Activated naive CD4-positive, alpha-beta T cell treated with anti-CD3 and anti-CD28 coated beads, Interleukin-2, amount 10 ng/mL, durations not matched to agents 7 days and 5 days (primary cell): ENCODE results near the gene ERMP1.
"Not testable (repeated sequence)": the region's sequence is repeated elsewhere in the genome, so short reads cannot be mapped to it uniquely, and the experiment has no call there.

Experiments
- CTCF ChIA-PET: fragments of 350-600 bp; sonication (Branson Sonifier 250); formaldehyde crosslinking; loops from one replicate; lab custom pipeline; 2021; ENCODE audit warnings: antibody characterized with exemption; lab: Charles Lee
- DNase-seq: peaks from one replicate; pipeline ENCODE4 v3.0.0-alpha.2; 2020
- H3K27ac Mint-ChIP-seq: one replicate; pipeline ENCODE4 v1.8.0; 2021; ENCODE audit warnings: mild to moderate bottlenecking, moderate library complexity, mixed read lengths
- H3K27me3 Mint-ChIP-seq: one replicate; pipeline ENCODE4 v1.8.0; 2021; ENCODE audit warnings: mild to moderate bottlenecking, mixed read lengths
- H3K36me3 Mint-ChIP-seq: one replicate; pipeline ENCODE4 v1.8.0; 2021; ENCODE audit warnings: mixed read lengths
- H3K4me1 Mint-ChIP-seq: one replicate; pipeline ENCODE4 v1.8.0; 2021; ENCODE audit warnings: mixed read lengths
- H3K4me3 Mint-ChIP-seq: one replicate; pipeline ENCODE4 v1.8.0; 2021; ENCODE audit warnings: mild to moderate bottlenecking, moderate library complexity, mixed read lengths
- H3K9me3 Mint-ChIP-seq: one replicate; pipeline ENCODE4 v1.8.0; 2021; ENCODE audit warnings: mixed read lengths

The ERMP1 gene

GRCh38 chr9:5799314-5799713, 33.6 kb downstream of the ERMP1 start:
- Mint-ChIP-seq H3K27me3 (no peaks in the 10 kb centered on the region), H3K27ac (no peak overlapping the region), H3K9me3 (no peaks in the 10 kb centered on the region), H3K36me3 (peaks cover 48% of the 10 kb centered on the region), H3K4me1 (peaks cover 9% of the 10 kb centered on the region), H3K4me3 (no peak overlapping the region)
- CTCF ChIA-PET: interaction anchor here (0.9 to 1.2 kb wide), 12 partner anchors 15 to 507 kb away, joined by 3 to 6 read pairs (median 3); partner anchors contain the start of gene ERMP1
- DNase-seq: peak; percentile 29

DNA sequence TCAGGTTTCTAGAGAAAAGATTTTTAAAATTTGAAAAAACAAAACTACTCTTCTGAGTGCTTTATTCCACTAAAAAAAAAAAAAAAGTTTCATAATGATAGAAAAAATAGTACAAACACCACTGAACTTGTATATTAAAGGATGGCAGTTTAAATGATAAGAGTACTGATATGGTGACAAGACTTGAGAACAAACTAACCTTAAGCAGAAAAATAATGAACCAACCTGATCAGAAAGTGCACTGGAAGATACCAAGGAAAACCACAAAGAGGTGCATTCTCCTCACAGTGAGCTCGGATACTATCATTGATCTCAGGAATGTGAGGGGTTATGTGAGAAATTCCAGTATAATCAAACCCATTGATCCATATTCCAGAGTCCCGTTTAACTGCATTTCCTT, 34.3 kb downstream of the ERMP1 start:
- peaks cover 52% of the 10 kb centered on the region for H3K36me3 Mint-ChIP-seq
- no peaks in the 10 kb centered on the region for H3K27me3 Mint-ChIP-seq
- no peaks in the 10 kb centered on the region for H3K9me3 Mint-ChIP-seq
- H3K4me3 Mint-ChIP-seq: no peak overlapping the region
- H3K27ac Mint-ChIP-seq: no peak overlapping the region
- H3K4me1 Mint-ChIP-seq: peaks cover 17% of the 10 kb centered on the region
- DNase-seq: no peak
- CTCF ChIA-PET: interaction anchor here (0.9 to 1.2 kb wide), 12 partner anchors 15 to 507 kb away, joined by 3 to 6 read pairs (median 3); partner anchors contain the start of gene ERMP1

GRCh38 chr9:5796298-5796697, 36.6 kb downstream of the ERMP1 start:
- Mint-ChIP-seq H3K27me3 (no peaks in the 10 kb centered on the region), H3K4me3 (no peak overlapping the region), H3K9me3 (no peaks in the 10 kb centered on the region), H3K36me3 (peaks cover 59% of the 10 kb centered on the region), H3K27ac (no peak overlapping the region), H3K4me1 (peaks cover 34% of the 10 kb centered on the region)
- CTCF ChIA-PET: interaction anchor here (1.1 kb wide), 1 partner anchor 196 kb away, joined by 3 read pairs; no protein-coding TSS in a partner anchor
- DNase-seq: no peak

- no peaks in the 10 kb centered on the region for H3K27me3 Mint-ChIP-seq
- CTCF ChIA-PET: no interaction called here
- H3K36me3 Mint-ChIP-seq: peaks cover 68% of the 10 kb centered on the region
- no peaks in the 10 kb centered on the region for H3K9me3 Mint-ChIP-seq
- peaks cover 43% of the 10 kb centered on the region for H3K4me1 Mint-ChIP-seq
- H3K27ac Mint-ChIP-seq: peak overlapping the region; percentile 16
- H3K4me3 Mint-ChIP-seq: no peak overlapping the region
- DNase-seq: no peak
Measured at GRCh38 chr9:5793812-5794211, 39.1 kb downstream of the ERMP1 start.

DNA sequence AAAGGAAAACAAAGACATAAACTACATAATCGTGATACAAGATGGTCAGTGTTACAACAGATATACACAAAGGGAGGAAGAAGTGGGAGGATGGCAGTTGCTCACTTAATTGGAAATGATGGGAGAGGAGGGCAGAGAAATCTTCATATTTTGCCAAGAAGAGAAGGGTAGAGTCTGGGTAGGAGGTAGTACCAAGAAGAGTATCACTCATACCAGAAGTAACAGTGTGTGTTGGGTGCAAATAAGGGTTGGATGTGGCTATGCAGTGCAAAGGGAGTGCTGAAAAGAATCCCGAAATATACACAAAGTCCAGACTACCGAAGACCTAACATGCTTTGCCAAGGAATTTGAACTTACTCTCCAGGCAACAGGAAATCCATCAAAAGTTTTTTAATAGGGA, 41.0 kb downstream of the ERMP1 start:
- CTCF ChIA-PET: no interaction called here
- peaks cover 76% of the 10 kb centered on the region for H3K36me3 Mint-ChIP-seq

GRCh38 chr9:5790923-5791322, 42.0 kb downstream of the ERMP1 start:
- Mint-ChIP-seq H3K27ac (no peak overlapping the region), H3K9me3 (no peaks in the 10 kb centered on the region), H3K4me1 (peaks cover 41% of the 10 kb centered on the region), H3K27me3 (no peaks in the 10 kb centered on the region), H3K4me3 (no peak overlapping the region), H3K36me3 (peaks cover 79% of the 10 kb centered on the region)
- CTCF ChIA-PET: no interaction called here
- DNase-seq: no peak

More for the DNA sequence above, 41.0 kb downstream of the ERMP1 start:
- Mint-ChIP-seq H3K4me3 (no peak overlapping the region), H3K9me3 (no peaks in the 10 kb centered on the region), H3K27ac (no peak overlapping the region), H3K27me3 (no peaks in the 10 kb centered on the region), H3K4me1 (peaks cover 41% of the 10 kb centered on the region)
- no peak for DNase-seq

GRCh38 chr9:5789489-5789888, 43.4 kb downstream of the ERMP1 start:
- no peak overlapping the region for H3K27ac Mint-ChIP-seq
- peaks cover 38% of the 10 kb centered on the region for H3K4me1 Mint-ChIP-seq
- H3K36me3 Mint-ChIP-seq: peaks cover 88% of the 10 kb centered on the region
- no peaks in the 10 kb centered on the region for H3K9me3 Mint-ChIP-seq
- CTCF ChIA-PET: interaction anchor here (0.7 kb wide), 1 partner anchor 47 kb away, joined by 3 read pairs; no protein-coding TSS in a partner anchor
- H3K27me3 Mint-ChIP-seq: no peaks in the 10 kb centered on the region
- DNase-seq: no peak
- H3K4me3 Mint-ChIP-seq: no peak overlapping the region

DNA sequence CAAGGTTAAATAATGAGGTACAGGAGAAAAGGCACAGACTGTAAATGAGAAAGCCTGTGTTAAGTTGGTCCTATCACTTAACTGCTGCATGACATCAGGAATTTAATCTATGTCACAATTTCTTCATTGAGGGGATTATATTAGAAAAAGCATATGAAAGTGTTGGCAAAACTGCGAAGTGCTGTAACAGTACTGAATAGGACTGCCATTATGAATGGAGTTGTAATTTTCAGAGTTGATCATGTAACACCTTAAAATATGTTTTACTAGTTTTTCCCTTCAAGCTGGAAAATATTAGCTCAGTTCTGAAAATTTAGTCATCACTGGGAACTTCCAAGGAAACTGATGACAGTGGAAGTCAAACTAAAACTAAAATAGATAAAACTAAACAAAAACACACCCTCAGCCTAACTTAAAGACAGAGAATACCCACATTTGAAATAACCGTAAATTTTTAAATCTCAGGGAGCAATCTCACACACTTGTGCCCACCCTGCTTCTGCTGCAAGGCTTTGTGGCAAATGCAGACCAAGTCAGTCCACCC, 45.1 kb downstream of the ERMP1 start:
- Mint-ChIP-seq H3K27me3 (no peaks in the 10 kb centered on the region), H3K9me3 (peaks cover 7% of the 10 kb centered on the region), H3K36me3 (peaks cover 94% of the 10 kb centered on the region), H3K4me3 (no peak overlapping the region), H3K4me1 (peaks cover 21% of the 10 kb centered on the region), H3K27ac (no peak overlapping the region)
- no peak for DNase-seq
- CTCF ChIA-PET: no interaction called here

DNA sequence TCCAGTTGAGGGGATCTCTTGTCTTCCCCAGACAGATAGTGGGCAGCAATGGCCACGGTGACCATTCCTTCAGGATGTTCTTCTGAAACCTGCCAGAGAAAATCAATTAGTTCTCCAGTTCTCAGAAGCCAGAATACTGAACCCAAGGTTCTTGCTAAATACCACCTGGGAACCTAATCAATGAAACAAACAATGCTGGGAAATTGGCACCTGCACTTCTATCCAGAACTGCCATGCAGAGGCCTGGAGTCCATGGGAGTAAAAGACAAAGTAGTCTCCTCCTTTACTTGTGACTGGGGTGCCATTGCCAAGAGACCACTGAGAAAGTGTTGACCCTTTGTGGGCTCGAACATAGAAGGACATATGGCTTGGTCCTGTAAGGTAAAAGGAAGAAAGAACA, 45.7 kb downstream of the ERMP1 start:
- Mint-ChIP-seq H3K36me3 (peaks cover 97% of the 10 kb centered on the region), H3K9me3 (peaks cover 11% of the 10 kb centered on the region), H3K4me3 (no peak overlapping the region), H3K27me3 (no peaks in the 10 kb centered on the region), H3K27ac (no peak overlapping the region), H3K4me1 (peaks cover 19% of the 10 kb centered on the region)
- CTCF ChIA-PET: no interaction called here
- no peak for DNase-seq

GRCh38 chr9:5786370-5787127, 46.4 kb downstream of the ERMP1 start:
- Mint-ChIP-seq H3K27ac (no peak overlapping the region), H3K4me3 (no peak overlapping the region), H3K4me1 (peaks cover 14% of the 10 kb centered on the region), H3K36me3 (peaks cover 97% of the 10 kb centered on the region), H3K9me3 (peaks cover 16% of the 10 kb centered on the region), H3K27me3 (no peaks in the 10 kb centered on the region)
- no peak for DNase-seq
- CTCF ChIA-PET: interaction anchor here (1.5 kb wide), 1 partner anchor 14 kb away, joined by 5 read pairs; no protein-coding TSS in a partner anchor

- no peak overlapping the region for H3K4me3 Mint-ChIP-seq
- H3K27me3 Mint-ChIP-seq: no peaks in the 10 kb centered on the region
- H3K4me1 Mint-ChIP-seq: no peaks in the 10 kb centered on the region
- H3K27ac Mint-ChIP-seq: no peak overlapping the region
- no peak for DNase-seq
- peaks cover 30% of the 10 kb centered on the region for H3K9me3 Mint-ChIP-seq
- H3K36me3 Mint-ChIP-seq: peaks cover 97% of the 10 kb centered on the region
- CTCF ChIA-PET: interaction anchor here (1.0 kb wide), 2 partner anchors 14 to 16 kb away, joined by 3 to 5 read pairs; no protein-coding TSS in a partner anchor
Measured at GRCh38 chr9:5784526-5785315, 48.2 kb downstream of the ERMP1 start.

DNA sequence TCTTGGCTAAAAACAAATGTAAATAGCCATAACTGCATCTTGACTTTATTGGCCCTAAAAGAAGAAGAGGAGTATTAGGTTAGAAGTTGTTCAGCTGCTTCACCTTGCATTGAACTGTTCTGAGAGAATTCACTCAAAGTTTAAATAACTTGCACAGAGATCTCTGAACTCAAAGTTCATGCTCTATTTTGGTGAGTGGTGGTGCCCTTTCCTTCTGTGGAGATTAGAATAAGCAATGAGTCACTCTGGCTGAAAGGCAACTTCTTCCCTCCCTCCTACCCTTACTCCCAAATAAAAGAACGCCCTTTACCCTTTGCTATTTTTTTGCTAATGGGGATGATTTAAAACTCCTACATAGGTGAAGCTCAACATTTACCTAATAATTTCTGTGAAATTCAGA, 48.9 kb downstream of the ERMP1 start:
- Mint-ChIP-seq H3K4me1 (no peaks in the 10 kb centered on the region), H3K4me3 (no peak overlapping the region), H3K36me3 (peaks cover 98% of the 10 kb centered on the region), H3K27me3 (no peaks in the 10 kb centered on the region), H3K27ac (no peak overlapping the region), H3K9me3 (peaks cover 32% of the 10 kb centered on the region)
- CTCF ChIA-PET: interaction anchor here (1.0 kb wide), 2 partner anchors 15 to 17 kb away, joined by 3 to 5 read pairs; no protein-coding TSS in a partner anchor
- DNase-seq: no peak

DNA sequence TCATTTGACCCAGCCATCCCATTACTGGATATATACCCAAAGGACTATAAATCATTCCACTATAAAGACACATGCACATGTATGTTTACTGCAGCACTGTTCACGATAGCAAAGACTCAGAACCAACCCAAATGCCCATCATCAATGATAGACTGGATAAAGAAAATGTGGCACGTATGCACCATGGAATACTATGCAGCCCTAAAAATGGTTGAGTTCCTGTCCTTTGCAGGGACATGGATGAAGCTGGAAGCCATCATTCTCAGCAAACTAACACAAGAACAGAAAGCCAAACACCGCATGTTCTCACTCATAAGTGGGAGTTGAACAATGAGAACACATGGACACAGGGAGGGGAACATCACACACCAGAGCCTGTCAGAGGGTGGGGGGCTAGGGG, 49.5 kb downstream of the ERMP1 start:
- not testable (repeated sequence) for H3K27me3 Mint-ChIP-seq, H3K4me3 Mint-ChIP-seq, H3K27ac Mint-ChIP-seq, DNase-seq, H3K4me1 Mint-ChIP-seq
- CTCF ChIA-PET: interaction anchor here (1.0 kb wide), 2 partner anchors 16 to 18 kb away, joined by 3 to 5 read pairs; no protein-coding TSS in a partner anchor
- Mint-ChIP-seq H3K9me3 (peaks cover 38% of the 10 kb centered on the region), H3K36me3 (peaks cover 98% of the 10 kb centered on the region)

DNA sequence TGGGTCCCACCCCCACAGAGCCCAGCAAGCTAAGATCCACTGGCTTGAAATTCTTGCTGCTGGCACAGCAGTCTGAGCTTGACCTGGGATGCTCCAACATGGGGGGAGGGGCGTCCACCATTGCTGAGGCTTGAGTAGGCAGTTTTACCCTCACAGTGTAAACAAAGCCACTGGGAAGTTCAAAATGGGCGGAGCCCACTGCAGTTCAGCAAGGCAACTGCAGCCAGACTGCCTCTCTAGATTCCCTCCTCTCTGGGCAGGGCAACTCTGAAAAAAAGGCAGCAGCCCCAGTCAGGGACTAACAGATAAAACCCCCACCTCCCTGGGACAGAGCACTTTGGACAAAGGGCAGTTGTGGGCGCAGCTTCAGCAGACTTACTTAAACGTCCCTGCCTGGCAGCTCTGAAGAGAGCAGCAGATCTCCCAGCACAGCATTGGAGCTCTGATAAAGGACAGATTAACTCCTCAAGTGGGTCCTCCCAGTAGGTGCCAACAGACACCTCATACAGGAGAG, 53.2 kb downstream of the ERMP1 start:
- CTCF ChIA-PET, DNase-seq, H3K27ac Mint-ChIP-seq, H3K4me1 Mint-ChIP-seq, H3K27me3 Mint-ChIP-seq, H3K4me3 Mint-ChIP-seq: not testable (repeated sequence)
- Mint-ChIP-seq H3K9me3 (peaks cover 41% of the 10 kb centered on the region), H3K36me3 (peaks cover 80% of the 10 kb centered on the region)
